GM12873 (cell line): ENCODE results near the gene HOXD4.

Source experiments
- CTCF ChIP-seq: IDR thresholded peaks from 2 replicates; pipeline ENCODE4 v1.5.1; 2012; ENCODE audit warnings: low read depth, mild to moderate bottlenecking, moderate library complexity, low read length, control low read depth; ENCODE audit not compliant: insufficient read depth; ENCODE audit errors: missing control alignments

Gene HOXD4

GRCh38 chr2:176164611-176165369 lies 13.4 kb downstream of the HOXD4 start:
- TF ChIP-seq CTCF = no peak

DNA sequence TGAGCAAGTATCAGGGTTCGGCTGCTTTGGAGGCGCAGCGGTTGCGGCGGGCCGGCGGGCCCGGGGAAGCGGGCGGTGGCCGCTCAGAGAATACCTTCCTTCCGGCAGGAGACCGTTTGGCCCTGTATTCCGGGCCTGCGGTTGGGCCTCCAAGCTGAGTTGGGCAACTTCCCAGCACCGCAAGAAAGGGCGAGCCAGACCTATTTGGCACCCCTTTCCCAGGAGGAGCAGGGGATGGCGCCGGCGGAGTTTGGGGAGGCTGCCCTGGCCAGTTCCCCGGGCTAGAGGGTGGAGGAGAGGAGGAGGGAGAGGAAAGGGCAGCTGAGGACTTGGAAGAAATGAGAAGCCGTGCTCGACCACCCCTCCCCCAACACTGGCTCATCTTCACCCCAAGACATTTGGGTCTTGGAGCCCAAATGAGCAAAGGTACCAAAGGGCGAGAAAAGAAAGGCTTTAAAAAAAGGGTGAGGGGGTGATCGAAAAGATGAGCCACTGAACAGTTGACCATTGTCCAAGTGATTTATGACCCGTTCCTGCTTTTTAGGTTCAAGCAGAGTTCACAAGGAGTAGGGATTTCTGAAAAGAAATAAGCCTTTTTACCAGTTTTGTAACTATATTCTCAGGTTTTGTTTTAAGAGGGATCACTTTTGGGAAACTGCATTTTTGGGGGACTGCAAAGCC lies 14.2 kb downstream of the HOXD4 start:
- no peak for TF ChIP-seq CTCF

- TF ChIP-seq CTCF = no peak
Measured at GRCh38 chr2:176166272-176166671, 14.9 kb downstream of the HOXD4 start.

DNA sequence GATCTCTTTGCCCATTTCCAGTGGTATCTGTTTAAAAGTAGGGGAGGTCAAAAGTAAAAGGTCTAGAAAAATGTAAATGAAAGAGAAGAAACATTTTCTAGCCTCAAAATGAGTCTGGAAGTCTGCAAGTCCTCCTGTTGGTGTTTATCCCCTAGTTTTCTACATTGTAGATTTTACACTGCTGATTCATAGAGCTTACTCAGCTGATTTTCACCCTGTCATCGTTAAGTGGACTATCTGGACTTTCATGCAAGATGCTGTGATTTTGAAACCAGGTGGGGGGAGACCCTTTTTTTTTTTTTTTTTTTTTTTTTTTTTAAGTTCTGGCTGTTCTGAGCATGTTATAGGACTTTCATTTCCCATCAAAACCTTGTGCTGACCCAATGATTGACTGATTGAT lies 16.0 kb downstream of the HOXD4 start:
- TF ChIP-seq CTCF = no peak

GRCh38 chr2:176169181-176169580 lies 17.8 kb downstream of the HOXD4 start:
- no peak for TF ChIP-seq CTCF

DNA sequence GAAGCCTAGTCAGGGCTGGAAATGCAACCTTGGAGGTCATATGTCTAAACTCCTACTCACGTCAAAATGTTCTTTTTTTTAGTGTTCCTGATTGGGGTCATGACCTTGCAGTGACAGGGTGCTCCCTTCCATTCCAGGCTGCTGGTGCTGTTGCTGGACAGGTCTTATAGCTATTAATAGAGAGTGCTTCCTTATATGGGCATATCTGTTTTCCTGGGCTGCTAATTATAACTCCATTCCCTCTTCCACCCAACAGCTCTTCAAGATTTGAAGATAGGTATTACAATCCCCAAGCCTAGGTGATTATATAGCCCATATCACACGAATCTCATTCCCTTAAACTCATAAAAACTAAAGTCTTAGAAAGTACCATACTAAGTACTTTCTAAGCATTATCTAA lies 18.4 kb downstream of the HOXD4 start:
- TF ChIP-seq CTCF = no peak

DNA sequence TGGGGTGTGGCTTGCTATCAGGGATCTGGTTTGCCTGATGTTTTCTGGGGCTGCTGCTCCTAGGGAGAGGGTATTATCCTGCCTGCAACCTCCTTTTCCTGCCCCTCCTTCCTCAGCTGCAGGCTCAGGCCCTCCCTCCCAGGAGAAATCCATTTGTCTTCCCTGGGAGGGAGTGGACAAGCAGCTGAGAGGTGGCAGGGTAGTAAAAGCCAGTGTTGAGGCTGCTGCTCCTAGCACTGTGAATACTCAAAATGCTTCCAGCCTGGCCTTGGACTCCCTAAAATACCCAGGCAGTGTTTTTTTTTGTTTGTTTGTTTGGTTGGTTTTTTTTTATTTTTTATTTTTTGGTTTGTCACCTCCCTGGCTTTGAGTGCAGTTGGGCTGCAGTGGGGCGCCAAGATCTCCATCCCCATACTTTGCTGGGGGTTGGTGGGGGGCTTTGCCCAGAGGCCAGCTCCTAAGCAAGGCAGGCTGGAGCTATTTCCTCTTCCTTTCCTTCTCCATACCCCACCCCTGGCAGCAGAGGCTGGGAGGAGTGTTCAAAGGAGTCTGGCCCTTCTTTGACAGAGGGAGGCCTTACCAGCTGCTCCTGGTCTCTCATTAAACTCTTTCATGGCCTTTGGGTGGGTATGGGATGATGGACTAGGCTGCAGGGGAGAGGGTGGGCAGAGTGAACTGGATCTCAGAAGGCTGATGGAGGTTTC lies 19.4 kb downstream of the HOXD4 start:
- no peak for TF ChIP-seq CTCF
